Stimulated activated naive CD8-positive, alpha-beta T cell treated with anti-CD3 and anti-CD28 coated beads, Interleukin-15, Interleukin-2, amounts not matched to agents 100 U/mL and 50 U/mL, for 24 hours (primary cell): ENCODE results near the gene GLE1.

Experiments
- ATAC-seq: fragments of 150-1000 bp; cut with Tn5 transposase; one replicate; pipeline ENCODE4 v1.10.0; 2021
- DNase-seq: peaks from one replicate; pipeline ENCODE4 v3.0.0; 2021

Gene GLE1, protein sequence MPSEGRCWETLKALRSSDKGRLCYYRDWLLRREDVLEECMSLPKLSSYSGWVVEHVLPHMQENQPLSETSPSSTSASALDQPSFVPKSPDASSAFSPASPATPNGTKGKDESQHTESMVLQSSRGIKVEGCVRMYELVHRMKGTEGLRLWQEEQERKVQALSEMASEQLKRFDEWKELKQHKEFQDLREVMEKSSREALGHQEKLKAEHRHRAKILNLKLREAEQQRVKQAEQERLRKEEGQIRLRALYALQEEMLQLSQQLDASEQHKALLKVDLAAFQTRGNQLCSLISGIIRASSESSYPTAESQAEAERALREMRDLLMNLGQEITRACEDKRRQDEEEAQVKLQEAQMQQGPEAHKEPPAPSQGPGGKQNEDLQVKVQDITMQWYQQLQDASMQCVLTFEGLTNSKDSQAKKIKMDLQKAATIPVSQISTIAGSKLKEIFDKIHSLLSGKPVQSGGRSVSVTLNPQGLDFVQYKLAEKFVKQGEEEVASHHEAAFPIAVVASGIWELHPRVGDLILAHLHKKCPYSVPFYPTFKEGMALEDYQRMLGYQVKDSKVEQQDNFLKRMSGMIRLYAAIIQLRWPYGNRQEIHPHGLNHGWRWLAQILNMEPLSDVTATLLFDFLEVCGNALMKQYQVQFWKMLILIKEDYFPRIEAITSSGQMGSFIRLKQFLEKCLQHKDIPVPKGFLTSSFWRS

DNA sequence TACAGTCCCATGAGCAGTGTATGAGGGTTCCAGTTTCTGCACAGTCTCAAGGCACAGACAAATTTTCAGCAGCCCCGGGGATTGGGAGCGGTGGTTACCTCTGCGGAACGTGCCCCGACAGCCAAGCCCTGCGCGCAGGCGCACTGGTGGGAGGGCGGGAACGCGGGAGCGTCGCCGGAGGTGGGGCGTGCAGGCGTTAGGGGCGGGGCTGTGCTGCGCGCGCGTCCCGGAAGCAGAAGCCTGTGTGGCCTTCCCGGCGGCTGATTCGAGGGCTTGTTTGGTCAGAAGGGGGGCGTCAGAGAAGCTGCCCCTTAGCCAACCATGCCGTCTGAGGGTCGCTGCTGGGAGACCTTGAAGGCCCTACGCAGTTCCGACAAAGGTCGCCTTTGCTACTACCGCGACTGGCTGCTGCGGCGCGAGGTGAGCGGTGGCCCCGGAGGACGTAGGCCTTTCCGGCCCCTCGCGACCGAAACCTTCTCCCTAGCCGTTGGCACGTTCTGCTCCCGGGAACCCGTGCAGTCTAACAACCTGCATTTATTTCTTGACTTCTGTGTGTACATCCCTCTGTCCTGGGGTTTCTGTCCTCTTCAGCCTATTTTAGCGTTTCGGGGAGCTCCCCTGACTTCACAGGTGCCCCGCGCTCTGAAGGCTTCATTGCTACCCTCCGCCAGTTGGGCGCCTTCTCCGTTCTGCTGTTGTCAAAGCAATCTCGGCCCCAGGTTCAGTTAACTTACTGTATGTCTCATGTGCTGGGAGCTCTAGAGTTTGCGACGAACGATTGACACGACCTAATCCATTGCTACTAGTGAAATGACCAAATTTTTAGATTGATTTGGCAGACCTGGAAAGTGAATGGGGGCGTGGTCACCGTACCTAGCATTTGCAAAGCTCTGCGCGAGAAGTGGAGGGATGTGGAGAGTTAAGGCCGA is at the start of gene GLE1:
Gene GLE1 (plus strand): TSS at position 235 of the 929 bp plus-strand sequence. CDS start 87 bp downstream, at position 322.
- peak; percentile 100 for DNase-seq
- ATAC-seq, result peak; percentile 95

- DNase-seq (no peak), ATAC-seq (no peak)
These were observed 49.5 kb upstream of the GLE1 start for GRCh38 chr9:128454991-128455390.

GRCh38 chr9:128455849-128456612 is 48.5 kb upstream of the GLE1 start, which contains the start of gene ODF2:
ODF2 (plus strand) TSS chr9:128456006; CDS start chr9:128456092, 86 bp downstream.
- peak; percentile 92 for ATAC-seq

GRCh38 chr9:128456613-128457061 is 47.9 kb upstream of the GLE1 start:
- ATAC-seq, result peak; percentile 74
- peak; percentile 78 for DNase-seq

More at GRCh38 chr9:128455849-128456612, 48.5 kb upstream of the GLE1 start, which contains the start of gene ODF2:
- DNase-seq, result peak; percentile 99

- ATAC-seq, result no peak
- DNase-seq, result no peak
These were observed 47.3 kb upstream of the GLE1 start for GRCh38 chr9:128457207-128457606.

- no peak for ATAC-seq
- DNase-seq, result no peak
These were observed 45.5 kb upstream of the GLE1 start for GRCh38 chr9:128459011-128459410.

DNA sequence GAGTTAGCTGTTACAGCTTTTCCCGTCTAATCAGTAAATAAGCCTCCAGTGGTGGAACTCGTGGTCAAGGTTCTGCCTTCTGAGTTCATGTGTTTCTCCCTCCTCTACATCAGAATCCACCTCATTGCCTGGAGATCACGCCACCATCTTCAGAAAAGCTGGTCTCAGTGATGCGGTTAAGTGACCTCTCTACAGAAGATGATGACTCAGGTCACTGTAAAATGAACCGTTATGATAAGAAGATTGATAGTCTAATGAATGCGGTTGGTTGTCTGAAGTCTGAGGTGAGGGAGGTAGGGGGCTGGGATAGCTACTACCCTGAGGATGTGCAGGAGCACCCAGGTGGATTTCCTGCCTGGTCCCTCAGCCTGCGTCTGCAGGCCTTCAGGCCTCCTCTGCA is 35.4 kb upstream of the GLE1 start:
- ATAC-seq, result no peak
- DNase-seq, result no peak

- ATAC-seq, result no peak
- DNase-seq, result no peak
These were observed 34.0 kb upstream of the GLE1 start for GRCh38 chr9:128470560-128470959.

GRCh38 chr9:128473104-128473503 is 31.4 kb upstream of the GLE1 start:
- DNase-seq, result no peak
- ATAC-seq, result no peak

- ATAC-seq, result no peak
- DNase-seq, result no peak
These were observed 28.7 kb upstream of the GLE1 start for GRCh38 chr9:128475867-128476266.

GRCh38 chr9:128479262-128479661 is 25.3 kb upstream of the GLE1 start:
- no peak for ATAC-seq
- no peak for DNase-seq

- no peak for DNase-seq
- ATAC-seq, result no peak
These were observed 23.0 kb upstream of the GLE1 start for GRCh38 chr9:128481561-128481960.

GRCh38 chr9:128482186-128482585 is 22.3 kb upstream of the GLE1 start:
- DNase-seq (no peak), ATAC-seq (no peak)

DNA sequence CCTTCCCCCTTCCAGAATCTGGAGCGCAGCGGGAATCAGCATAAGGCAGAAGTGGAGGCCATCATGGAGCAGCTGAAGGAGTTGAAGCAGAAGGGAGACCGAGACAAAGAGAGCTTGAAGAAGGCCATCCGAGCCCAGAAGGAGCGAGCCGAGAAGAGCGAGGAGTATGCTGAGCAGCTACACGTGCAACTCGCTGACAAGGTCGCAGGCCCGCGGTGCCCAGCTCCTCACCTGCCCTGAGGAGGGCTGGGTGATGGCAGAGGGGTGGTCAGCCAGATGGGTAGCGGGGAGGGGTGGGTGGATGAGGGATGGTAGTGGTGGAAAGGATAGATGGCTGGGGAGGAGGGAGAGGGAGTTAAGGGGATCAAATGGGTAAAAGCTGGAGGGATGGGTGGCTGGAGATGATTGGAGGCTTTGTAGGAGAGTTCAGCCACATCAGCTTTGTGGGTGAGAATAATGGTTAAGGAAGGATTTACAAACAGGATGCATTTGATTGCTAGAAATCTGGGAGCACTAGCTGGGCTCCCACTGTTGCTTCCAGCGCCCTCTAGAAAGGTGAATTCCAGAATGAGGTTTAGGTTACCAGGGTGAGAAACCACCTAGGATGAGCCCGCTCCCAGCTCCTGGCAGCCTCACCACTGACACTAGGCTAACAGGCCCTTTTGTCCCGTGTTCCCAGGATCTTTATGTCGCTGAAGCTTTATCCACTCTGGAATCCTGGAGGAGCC is 19.7 kb upstream of the GLE1 start:
- ATAC-seq, result no peak

DNA sequence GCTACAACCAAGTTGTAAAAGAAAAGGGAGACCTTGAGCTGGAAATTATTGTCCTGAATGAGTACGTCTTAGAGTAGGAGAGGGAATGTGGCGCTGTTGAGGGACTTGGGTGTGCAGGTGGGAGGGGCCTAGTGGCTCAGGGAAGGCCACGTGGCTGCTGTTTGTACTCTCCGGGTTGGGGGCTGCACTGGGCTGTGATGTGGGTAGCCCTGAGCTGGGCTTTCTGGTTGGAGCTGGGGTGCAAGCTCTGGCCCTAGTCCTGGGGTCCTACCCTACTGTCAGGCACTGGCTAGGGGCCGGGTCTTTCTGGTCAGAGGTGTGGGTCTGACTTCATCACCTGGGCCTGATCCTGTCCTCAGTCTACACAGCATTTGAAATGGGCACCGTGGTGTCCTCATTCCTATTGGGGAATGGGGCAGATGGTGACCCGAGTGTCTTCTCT is 19.1 kb upstream of the GLE1 start:
- DNase-seq (no peak), ATAC-seq (no peak)

More for the DNA sequence above, 19.7 kb upstream of the GLE1 start:
- no peak for DNase-seq

- DNase-seq (no peak), ATAC-seq (no peak)
These were observed 18.3 kb upstream of the GLE1 start for GRCh38 chr9:128486201-128486600.

GRCh38 chr9:128493424-128493823 is 11.1 kb upstream of the GLE1 start:
- no peak for DNase-seq
- no peak for ATAC-seq

DNA sequence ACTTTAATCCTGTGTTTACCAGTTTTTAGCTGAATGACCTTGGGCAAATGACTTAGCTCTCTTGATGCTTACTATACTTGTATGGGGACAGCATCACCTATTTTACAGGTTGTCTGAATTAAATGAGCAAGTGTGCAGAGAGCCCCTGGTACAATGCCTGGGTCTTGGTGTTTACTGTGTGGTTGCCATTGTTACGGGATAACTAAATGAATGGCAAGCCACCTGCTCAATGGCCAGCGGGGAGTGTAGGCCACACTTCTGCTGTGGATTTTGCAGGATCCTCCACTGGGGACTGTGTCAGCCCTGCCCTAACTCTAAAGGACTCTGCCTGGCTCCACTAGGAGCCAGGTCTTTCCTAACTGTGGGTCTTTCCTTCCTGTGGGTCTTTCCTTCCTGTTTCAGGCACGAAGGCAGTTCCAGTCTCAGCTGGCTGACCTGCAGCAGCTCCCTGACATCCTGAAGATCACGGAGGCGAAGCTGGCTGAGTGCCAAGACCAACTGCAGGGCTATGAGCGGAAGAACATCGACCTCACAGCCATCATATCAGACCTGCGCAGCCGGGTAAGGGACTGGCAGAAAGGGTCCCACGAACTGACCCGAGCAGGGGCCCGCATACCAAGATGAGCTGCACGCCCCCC is 10.3 kb upstream of the GLE1 start:
- no peak for DNase-seq
- no peak for ATAC-seq

- ATAC-seq (no peak), DNase-seq (no peak)
These were observed 9.8 kb upstream of the GLE1 start for GRCh38 chr9:128494746-128495129.

GRCh38 chr9:128495296-128495695 is 9.2 kb upstream of the GLE1 start:
- ATAC-seq (no peak), DNase-seq (no peak)
